HG02981 (cell line): ENCODE measurements around the gene PWWP2A.

ENCODE experiments used
- ATAC-seq: cut with Tn5 transposase; IDR thresholded peaks from one replicate; pipeline ENCODE4 v1.9.1; 2021; ENCODE audit warnings: mild to moderate bottlenecking, moderate library complexity; ENCODE audit not compliant: unreplicated experiment

Gene PWWP2A

DNA sequence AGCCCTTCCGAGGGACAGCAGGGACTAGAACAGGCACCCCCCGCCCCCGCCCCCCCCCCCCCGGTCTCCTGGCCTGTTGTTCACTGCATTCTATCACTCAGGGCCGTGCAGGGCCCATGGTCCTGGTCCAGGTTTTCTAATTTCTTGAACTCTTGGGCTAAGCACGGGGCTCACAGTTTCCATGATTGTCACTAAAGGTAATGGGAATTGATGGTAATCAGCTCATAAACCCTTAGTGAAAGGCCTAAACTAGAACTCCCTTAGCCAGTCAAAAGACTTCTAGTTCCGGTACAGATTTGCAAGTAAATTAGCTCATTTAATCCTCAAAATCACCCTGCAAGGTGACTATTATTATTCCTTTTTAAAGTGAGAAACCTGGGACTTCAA is 14.7 kb upstream of the PWWP2A start:
- no peak for ATAC-seq

GRCh38 chr5:160133071-160133917 is 14.0 kb upstream of the PWWP2A start:
- ATAC-seq: no peak

DNA sequence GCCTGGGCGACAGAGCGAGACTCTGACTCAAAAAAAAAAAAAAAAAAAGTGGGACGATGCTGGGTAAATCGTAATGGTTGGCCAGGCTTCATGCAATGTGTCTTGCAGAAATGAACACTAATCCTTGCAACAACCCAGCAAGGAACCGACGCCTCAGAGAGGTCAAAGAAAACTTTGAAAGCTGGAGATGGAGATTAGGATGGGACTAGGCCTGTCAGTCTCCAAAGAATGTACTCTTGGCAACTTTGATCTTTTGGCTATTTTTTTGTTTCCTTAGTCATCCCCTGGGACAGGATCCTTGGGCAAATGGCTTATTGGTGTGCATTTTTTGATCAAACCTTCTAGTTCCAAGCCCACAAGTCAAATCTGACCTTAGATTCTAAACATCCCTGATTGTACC is 10.6 kb upstream of the PWWP2A start:
- ATAC-seq: no peak

DNA sequence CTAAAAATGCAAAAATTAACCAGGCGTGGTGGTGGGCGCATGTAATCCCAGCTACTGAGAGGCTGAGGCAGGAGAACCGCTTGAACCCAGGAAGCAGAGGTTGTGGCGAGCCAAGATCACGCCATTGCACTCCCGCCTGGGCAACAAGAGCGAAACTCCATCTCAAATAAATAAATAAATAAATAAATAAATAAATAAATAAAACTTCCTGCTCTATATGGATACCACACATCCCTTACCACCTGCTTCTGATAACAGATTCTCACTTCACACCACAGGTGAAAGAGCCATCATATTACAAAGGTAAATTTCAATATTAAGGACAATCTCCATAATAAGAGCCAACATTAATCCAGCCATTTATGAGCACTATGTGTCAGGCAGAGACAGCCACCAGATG is 9.4 kb upstream of the PWWP2A start:
- ATAC-seq: no peak

DNA sequence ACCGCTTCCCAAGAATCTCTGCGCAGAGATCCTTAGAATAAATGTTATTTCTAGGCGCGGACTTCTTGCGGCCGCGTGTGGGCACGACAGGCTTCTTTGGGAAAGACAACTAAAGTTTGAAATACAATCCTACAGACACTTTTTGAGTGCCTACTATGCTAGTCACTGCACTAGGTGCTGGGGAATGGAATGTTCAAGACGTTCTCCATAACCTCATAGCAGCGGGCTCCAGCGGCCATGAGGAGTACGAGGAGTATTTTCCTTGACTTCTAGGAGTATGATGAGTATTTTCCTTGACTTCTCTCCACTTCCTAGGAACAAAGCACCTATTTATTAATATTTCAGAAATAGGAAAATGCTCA is 636 bp upstream of the PWWP2A start:
- no peak for ATAC-seq

DNA sequence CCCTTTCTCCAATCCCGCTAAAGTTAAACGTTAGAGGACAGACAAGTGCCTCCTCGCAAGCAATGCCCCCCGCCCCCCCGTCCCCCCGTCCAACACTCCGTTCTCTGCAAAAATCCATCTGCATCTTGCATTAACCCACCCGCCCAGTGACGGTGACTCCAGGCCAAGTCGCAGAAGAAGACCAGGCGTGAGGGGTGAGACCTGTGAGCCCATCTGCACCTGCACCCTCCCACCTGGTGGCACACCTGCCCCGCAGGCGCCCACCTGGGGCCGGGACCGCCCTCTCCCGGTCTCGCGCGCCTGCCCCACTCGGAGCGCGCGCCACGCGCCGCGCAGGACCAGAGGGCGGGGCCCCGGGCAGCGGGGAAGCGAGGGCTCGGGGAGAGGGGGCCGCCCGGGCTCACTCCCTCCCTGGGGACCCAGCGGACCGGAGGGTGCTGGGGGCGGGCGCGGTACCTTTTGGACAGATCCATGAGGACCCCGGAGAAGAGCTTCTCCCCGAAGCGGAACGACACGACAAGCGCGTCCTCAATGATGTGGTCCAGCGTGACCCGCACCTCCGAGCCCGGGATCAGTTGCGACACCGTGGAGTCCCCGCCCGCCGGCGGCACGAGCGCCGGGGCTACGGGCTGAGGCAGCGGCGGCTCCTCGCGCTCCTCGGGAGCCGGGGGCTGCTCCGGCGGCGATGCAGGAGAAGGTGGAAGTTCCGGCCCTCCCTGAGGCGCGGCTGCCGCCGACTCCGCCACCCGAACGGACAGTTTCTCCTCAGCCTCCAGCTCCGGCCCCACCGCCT is 705 bp downstream of the PWWP2A start:
- peak; percentile 15 for ATAC-seq

DNA sequence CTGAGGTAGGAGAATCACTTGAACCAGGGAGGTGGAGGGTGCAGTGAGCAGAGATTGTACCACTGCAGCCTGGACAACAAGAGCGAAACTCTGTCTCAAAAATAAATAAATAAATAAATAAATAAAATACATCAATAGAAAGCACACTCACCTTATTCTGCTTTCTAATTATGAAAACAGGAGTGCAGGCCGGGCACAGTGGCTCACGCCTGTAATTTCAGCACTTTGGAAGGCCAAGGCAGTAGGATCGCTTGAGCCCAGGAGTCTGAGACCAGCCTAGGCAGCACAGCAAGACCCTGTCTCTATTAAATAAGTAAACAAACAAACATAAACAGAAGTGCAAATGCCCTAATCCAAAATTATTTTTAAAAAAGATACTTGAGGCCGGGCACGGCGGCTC is 2.3 kb downstream of the PWWP2A start:
- ATAC-seq: no peak

GRCh38 chr5:160108124-160108523 is 11.1 kb downstream of the PWWP2A start:
- no peak for ATAC-seq

DNA sequence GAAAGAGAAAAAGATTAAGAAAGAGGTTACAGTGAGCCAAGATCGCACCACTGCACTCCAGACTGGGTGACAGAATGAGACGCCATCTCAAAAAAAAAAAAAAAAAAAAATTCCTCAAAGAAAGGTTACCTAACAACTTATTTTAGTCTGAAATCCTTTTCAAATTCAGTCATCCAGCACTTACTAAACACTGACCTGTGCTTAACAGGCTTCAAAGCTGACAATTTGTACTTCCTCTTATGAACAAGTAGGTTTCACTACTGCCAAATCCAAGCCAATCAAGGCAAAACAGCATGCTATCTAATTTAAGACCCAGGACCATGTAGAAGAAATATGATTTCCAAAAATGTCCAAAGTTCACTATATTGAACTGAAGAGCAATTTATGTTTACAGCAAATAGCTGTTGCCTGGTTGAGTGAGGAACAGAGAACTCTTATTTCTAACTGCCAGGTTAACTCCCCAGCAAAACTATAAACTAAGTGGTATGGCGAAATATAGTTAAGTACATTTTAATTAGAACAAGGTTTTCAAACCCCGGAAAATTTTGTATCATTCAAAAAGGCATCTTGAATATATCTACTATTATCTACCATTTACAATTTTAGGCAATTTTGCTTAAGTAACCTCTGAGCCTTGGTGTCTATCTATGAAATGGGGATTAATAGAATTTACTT is 13.4 kb downstream of the PWWP2A start:
- peak; percentile 85 for ATAC-seq

- ATAC-seq: no peak
These were observed 21.3 kb downstream of the PWWP2A start for GRCh38 chr5:160097991-160098390.

DNA sequence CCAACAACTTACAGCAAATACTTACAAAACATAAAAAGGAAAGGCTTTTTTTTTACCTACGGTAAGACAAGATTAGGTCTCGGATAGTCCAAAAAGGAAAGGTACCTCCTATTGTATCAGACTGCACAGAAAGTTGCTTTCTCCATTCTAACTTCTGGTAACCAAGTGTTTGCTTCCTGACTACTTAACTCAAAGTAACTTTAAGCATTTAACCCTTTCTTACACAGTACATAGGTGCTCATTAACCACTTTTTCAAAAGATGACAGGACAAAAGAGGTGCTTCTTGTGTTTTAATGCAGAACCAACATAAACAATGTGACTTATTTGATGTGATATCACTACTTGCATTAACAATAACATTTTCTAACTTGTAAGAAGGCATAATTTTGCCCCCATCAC is 23.1 kb downstream of the PWWP2A start:
- ATAC-seq: no peak

DNA sequence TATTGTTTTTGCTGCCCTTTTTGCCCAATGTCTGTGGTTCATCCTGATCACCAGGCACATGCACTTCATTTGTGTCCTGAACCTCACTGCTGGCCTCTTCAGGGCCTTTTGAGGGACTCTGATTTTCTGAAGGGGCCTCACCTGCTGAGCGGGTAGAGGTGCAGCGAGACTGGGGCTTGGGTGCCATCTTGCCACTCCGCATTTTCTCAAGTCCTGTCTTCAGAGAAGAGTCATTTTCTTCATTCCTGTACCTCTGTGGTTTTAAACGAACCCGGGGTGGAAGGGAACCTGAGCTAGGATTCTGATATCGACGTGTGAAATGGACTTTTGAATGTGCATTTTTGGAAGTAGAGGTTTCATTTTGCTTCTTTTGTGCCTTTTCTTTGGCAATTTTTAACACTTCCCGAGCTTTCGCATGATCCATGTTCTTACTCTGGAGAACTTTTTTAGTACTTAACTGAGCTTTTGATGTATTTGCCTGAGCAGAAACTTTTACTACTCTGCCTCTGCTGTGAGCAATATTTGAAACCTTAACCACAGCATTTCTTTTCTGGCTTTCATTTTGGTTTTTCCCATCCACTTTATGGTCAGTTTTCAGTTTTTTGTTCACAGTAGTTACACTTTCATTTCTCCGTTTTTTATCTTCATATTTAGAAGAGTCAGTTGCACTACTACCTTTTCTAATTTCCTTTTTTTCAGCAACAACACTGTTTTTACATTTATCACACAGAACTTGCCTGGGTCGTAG is 26.1 kb downstream of the PWWP2A start:
- no peak for ATAC-seq

- no peak for ATAC-seq
These were observed 26.7 kb downstream of the PWWP2A start for GRCh38 chr5:160092514-160092913.

- no peak for ATAC-seq
These were observed 29.2 kb downstream of the PWWP2A start for GRCh38 chr5:160090059-160090458.

GRCh38 chr5:160089531-160089930 is 29.7 kb downstream of the PWWP2A start:
- ATAC-seq: no peak

GRCh38 chr5:160088805-160089204 is 30.4 kb downstream of the PWWP2A start:
- ATAC-seq: no peak

DNA sequence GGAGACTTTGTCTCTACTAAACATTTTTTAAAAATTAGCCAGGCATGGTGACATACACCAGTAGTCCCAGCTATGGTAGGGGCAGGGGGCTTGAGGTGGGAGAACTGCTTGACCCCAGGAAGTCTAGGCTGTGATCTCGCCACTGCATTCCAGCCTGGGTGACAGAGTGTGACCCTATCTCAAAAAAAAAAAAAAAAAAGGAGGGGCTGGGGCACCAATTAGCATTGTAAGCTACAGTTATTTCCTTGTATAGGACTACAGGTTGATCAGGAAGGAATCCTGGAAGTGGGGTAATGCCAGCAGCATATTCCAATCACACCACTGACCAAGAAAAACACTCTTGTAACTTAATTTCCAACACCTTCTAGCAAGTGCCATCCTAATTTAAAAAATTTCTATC is 32.1 kb downstream of the PWWP2A start:
- ATAC-seq: no peak

- ATAC-seq: no peak
These were observed 35.1 kb downstream of the PWWP2A start for GRCh38 chr5:160084144-160084543.

GRCh38 chr5:160083501-160083900 is 35.7 kb downstream of the PWWP2A start:
- ATAC-seq: no peak

DNA sequence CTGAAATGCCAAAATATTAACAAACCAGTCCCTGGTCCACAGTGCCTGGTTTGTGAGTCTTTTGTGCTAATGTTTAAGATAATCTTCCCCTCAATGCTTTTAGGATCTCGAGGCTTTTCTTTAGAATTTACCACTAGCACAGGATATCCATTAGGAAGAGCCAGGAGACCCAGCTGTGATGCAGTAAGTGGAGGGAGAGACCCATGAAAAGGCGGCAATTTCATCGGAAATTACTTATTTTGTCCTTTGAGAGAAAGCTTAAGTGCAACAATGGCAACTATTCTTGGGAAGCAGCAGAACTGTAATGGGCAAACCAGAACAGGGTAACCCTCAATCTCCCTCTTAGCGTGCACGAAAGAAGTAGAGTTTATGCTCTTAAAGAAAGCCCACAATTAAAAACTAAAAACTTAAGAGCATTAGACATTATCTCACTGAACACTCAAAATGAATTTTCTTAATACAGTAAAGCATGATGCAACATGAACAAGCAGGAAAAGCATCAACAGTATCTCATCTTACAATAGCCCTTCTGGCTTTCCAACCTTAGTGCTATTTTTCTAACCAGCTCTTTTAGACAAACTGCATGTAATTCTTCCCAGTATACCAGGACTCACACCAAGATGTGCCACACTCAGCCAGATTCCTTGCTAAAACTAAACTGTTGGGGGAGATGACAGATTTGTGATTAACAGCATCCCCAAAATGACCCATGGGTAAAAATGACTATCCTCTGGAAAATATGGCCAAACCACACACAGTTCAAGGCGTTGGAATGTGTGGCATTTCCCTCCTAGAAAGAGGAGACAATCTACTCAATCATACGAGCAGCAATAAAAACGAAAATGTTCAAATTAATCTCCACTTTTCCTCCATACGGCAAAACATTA is 36.4 kb downstream of the PWWP2A start:
- ATAC-seq: no peak
